CD4-positive, alpha-beta T cell treated with Interleukin-10 for 1 hour (primary cell): Measurements from ENCODE around the gene JMJD7.

Experiments
- DNase-seq: peaks from one replicate; pipeline ENCODE4 v3.0.0-alpha.2; 2020

The JMJD7 gene

DNA sequence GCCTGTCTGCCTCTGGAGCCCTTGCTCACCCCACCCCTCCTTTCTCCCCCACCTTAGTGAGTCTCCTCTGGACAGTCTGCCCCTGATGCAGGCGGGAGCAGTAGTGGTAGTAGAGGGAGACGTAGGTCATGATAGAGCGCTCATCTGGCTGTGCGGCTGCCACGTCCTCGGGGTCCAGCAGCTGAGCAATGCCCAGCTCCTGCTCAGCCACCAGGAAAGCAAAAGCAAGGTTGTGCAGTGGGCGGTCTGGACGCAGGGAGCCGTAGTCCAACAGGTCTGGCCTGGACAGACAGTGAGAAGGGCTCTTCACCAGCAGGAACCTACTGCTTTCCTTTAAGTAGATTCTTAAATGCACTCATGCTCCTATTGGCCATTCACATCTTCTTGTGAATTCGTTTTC is 59.3 kb downstream of the JMJD7 start:
- no peak for DNase-seq
